Left renal pelvis (tissue), 4 donors: Measurements from ENCODE around the gene VPS13D. TPM values are rescaled to one million over a fixed set of nuclear protein-coding genes. Genes with fewer than 3 reads are reported as not detected.
"Not testable (repeated sequence)": the region's sequence is repeated elsewhere in the genome, so short reads cannot be mapped to it uniquely, and the experiment has no call there.

ENCODE experiments used
- DNase-seq, 4 donors: peaks; one replicate each; pipeline ENCODE4 v3.0.0-alpha.2; 2013; ENCODE audit warnings: low read depth in 4 of 4, low spot score in 3 of 4
- polyA plus RNA-seq, 4 donors: library from polyadenylated mRNA; unstranded; fragments of 120-200 nt; gene quantifications; one replicate each; pipeline ENCODE4 v1.2.1, GENCODE V29; 2013; ENCODE audit not compliant: insufficient read length in 4 of 4

The VPS13D gene
- polyA plus RNA-seq, 4 donors = 28.6 to 32.3 (median 30.4) TPM

DNA sequence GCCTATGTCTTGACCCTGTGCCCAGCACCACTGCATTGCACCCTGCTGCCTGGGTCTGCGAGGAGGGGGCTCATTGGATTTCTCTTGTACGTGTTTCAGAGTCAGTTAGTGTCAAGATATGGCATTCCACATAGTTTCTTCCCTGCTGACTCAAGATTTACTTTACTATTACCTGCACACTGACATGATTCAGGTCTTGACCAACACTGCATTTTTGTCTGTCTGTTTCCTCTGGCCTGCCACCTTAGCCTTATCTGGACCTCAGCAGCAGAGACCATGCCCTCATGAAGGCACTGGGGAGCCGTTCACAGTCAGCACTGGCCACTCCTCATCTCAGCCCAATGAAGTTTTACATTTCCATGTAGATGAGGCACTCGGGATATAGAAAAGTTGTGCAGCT, 232.8 kb downstream of the VPS13D start:
- no peak for DNase-seq

- DNase-seq = no peak
These were observed 234.2 kb downstream of the VPS13D start for GRCh38 chr1:12464045-12464461.

DNA sequence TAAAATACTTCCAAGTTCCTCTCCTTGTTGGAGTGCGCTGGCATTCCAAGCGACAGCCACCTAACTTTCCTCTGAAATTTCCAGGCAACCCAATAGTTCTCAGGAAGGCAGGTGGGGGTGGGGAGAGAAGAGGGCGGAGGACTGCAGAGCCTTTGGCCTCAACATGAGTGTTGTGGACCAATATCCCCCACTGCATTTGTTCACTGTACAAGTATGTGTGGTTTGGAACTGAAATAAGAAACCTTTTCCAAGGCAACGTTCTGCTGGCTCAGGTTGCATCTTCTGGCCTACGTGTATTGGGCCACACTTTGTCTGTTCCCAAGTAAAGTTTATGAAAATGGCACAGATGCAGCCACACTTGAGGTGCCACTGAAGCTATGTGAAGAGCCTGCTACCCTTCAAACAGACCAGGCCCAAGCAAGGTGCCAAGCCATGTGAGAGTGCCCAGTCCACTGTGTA, 234.8 kb downstream of the VPS13D start:
- no peak for DNase-seq

DNA sequence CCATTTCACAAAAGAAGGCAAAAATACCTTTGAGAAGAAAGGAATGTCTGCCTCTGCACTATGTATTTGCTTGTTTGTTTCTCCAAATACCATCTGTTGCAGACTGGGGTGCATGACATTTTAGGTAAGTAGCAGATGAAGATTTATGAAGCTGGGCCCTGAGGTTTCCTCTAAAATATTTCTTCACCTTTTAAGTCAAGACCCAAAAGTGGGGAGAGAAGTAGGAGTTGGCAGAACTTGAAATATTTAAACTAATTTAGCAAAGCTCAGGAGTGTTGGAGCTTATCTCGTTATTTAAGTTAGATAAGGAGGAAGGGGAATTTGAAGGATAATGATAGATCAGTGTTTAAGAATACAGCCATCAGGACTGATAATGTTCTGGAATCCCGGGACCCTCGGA, 235.3 kb downstream of the VPS13D start:
- no peak for DNase-seq

GRCh38 chr1:12466816-12467215, 237.0 kb downstream of the VPS13D start:
- DNase-seq = no peak

DNA sequence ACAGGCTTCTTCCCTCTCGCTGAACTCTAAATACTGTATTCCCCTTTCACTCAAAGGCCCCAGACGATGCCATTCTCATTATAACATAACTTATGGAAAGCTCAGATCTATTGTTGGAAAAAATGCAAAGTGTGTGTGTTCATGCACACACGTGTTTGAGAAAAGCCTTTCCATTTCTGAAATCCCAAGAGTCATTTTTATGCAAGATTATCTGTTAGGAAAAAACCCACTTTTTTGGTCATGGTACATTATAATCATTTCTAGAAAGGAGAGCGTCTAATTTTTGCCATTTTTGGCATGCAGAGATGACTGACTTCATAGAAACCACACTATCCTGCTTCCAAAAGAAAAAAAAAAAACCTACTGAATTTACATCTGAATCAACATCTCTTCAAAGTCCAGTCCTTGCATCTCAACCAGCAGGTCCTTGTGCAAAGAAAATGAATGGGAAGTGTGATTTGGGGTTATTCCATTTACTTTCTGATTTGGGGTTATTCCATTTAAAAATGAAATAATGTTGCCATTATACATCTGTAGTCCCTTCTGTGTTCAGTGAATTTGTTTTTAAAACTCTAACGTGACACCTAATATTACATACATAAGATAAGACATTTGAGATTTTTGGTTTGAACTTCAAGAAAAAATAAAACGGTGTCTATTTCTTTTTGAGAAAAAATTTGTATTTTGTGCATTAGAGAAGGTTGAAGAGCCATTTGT, 237.9 kb downstream of the VPS13D start:
- DNase-seq = no peak

GRCh38 chr1:12468323-12468722, 238.5 kb downstream of the VPS13D start:
- no peak for DNase-seq

DNA sequence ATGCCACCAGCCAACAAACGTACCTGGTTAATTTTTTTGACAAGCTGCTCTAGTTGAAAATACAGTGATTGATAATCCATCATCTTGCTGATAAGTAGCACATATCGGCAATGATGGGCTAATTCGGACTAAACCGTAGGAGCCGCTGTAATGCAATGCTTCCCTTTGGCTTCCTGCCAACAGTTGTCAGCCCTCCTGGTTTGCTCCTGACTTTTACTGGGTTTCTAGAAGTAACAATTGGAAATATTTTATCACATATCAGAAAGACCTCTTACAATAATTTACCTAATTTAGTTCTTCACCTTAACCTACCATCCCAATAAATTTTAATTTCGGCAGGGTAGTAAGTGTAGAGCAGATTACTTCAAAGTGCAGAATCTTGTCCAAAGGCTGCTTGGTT, 239.7 kb downstream of the VPS13D start:
- DNase-seq = no peak

DNA sequence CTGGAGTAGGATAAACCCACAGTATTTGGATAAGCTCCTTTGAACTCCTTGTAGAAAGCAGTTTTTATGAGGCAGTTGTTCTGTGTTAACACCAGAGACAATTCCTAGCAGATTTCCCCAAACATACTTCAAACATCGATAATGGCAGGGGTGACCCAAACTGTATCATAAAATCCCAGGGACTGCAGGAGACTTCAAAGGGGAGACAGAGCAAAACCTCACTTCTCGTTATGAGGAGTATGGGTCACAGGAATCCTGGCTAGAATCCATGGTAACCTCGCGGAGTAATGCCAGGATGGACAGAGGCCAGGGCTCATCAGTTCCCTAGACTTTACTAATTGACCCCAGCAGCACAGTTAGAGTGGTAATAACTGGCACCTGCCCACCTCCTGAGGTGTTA, 240.2 kb downstream of the VPS13D start:
- DNase-seq = no peak

DNA sequence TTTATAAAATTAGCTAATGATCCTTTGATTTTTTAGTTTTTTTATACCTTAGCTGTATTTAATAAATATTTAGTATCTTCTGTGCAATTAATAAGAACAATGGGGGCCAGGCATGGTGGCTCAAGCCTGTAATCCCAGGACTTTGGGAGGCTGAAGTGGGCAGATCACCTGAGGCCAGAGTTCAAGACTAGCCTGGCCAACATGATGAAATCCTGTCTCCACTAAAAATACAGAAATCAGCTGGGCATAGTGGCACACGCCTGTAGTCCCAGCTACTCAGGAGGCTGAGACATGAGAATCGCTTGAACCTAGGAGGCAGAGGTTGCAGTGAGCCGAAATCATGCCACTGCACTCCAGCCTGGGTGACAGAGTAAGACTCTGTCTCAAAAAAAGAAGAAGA, 241.1 kb downstream of the VPS13D start:
- DNase-seq = not testable (repeated sequence)

DNA sequence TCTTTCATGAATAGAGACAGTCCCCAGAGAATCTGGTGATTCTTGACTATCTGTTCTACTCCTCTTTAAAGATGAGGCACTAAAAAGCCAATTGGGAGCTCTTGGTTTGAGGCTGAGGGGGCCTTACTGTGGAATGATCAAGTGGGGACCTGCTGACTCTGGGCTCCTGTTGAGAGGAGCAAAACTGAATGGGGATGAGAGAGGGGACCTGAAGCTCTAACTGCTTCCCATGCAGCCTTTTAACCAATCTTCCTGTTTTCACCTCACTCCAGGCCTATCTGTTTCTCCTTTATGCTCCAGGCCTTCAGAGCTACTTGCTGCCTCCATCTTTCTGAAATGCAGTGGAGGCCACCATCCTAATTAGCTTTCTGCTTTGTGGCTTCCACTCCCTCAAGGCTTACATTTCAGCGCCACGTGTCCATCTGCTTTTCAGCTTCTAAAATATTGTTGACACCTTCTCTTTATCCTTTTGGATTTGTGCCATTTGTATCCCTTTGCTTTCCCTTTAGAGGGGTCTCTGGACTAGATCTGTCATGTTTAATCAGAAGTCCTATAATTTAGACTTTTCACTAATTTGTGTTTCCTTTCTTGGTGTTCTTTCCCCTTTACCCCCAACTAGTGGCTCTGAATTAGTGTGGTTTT, 242.4 kb downstream of the VPS13D start:
- DNase-seq = no peak

DNA sequence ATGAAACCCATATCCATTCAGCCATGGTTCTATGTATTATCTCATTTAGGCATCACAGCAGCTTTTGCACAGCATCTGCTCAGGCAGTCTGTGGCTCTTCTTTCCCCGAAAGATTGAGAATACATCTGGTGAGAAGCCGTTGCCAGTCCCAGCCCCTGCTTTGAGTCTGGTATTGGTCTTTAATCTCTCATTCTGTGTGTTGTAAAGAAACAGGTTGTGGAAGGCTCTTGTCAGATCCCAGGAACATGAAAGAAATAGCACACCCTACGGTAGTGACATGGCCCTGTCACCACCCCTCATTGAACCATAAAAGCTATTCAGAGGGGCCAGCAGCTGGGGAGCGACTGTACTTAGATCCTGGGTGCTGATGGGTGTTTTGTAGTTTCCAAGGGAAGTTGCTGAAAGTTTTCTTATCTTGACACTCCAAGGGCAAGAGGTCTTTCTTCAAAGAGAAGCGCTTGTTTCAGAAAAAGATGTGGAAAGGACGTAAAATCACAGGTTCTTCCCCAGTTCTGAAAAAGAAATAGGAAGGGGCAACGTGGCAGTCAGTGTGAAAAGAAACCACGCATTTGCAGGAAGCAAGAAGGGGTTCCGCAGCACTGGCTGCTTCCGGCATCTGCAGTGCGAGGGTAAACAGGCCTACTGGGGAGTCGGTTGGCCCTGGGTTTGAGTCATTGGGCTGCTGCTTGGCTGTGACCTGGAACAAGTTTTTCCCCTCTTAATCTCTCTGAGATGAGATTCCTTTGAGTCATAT, 243.1 kb downstream of the VPS13D start:
- no peak for DNase-seq

- no peak for DNase-seq
These were observed 243.9 kb downstream of the VPS13D start for GRCh38 chr1:12473596-12474362.

DNA sequence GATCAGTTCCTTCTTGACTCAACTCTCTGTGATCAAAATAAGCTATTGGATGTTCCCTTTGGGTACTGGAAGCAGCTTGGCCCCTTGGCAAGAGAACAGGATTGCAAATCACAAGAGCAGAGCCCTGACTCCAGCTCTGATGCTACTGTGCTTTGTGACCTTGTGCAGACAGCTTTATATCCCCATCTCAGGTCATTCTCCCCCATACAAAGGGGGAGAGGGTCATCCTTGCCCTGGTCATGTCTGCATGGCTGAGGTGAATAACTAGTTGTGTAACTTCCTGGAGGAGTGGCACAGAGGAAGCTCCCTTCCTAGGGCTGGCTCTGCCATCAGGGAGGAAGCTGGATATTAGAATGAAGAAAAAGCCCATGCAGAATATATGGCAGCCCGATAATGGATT, 245.3 kb downstream of the VPS13D start:
- DNase-seq = no peak

GRCh38 chr1:12475530-12475934, 245.7 kb downstream of the VPS13D start:
- DNase-seq = no peak

DNA sequence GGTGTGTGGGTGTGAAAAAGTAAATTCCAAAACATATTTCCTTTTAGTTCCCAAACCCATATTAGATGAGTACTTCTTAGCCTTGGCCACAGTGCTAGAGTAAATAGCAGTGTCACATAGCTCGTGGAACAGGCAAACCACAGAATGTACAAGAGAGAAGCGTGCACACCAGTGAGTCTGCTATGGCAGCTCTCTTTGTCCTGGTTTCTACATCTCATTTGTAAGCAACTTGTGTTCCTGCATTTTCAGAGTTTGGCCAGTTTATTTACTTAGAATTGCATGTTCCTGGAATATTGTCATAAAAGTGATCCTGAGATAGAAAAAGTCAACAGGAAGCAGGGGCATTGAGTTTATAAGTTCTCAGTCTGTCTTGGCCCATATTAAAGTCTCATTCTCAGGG, 246.1 kb downstream of the VPS13D start:
- no peak for DNase-seq

DNA sequence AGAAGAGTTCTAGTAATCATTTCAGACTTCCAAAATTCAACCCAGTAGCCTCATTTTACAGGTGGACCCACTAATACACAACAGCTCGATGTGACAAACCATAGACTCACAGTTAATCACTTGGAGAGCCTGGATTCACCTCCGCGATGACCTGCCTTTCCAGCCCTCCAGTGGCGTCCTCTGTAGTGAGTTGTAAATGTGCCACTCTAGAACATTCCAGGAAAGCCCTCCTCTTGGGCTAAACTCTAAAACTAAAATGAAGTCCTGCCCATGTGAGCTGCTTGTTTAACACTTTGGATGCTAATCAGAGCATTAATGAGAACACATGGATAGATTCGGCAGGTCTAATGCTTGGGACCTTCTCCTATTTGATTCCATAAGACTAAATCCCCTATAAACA, 247.5 kb downstream of the VPS13D start:
- no peak for DNase-seq

DNA sequence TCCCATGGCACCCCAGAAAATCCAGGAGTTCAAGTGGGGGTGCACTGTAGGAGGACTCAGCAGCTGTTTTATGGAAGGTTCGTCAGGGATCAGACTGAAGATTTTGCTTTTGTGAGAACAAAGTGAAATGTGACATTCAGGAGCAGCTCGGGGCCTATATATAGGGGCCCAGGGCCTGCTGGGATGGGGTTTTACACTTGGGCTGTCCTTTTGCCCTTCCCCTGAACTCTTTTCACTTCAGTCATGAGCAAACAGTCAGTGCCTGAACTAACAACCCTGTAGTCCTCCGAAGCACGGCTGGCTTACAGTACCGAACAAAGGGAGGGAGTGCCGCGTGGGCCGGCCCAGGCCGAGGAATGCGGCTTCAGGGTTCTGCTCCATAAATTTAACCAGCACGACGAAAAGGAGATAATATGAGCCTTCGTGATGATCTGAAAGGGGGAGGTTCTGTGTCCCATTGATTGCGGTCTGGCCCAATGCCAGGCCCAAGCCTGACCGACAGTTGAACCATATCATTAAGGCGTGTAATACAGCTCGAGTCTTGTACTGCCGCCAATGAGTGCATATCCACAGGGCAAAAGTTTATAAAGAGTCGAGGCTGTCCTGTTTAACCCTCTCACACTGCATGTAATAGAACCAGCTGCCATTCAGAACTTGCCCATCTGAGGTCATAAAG, 248.2 kb downstream of the VPS13D start:
- peak; percentile 93 to 98 (median 95) for DNase-seq

DNA sequence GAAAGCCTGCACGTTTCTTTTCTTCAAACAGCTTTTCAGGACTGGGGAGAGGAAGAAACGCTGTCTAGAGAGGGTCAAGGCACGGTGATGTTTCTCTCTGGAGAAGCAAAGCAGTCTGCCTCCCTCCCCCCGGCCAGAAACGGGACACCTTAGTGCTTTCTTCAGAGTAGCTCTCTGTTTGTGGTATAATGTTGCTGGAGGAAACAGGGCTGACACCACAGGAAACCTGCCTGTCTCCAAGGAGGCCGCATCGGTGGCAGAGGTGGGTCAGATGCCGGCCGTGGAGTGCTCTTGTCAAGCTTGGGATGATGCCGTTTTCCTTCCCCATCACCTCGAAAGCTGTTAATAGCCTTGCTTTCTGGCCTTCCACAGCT, 248.8 kb downstream of the VPS13D start:
- DNase-seq = no peak

- DNase-seq = no peak
These were observed 249.5 kb downstream of the VPS13D start for GRCh38 chr1:12479311-12479710.
